OCI-LY3 (cell line): Measurements from ENCODE around the gene KIF5C.
A peak's percentile ranks its signal among the peaks of the same experiment; 100 is the strongest.

ENCODE experiments used
- H2AFZ ChIP-seq: fragments of 200-600, 300-600 bp; shearing (Covaris generic); 2 replicates; pipeline ENCODE4 v1.6.0; 2014; ENCODE audit warnings: antibody characterized with exemption, low read depth, low read length
- H3K27ac ChIP-seq: fragments of 200-600, 300-600 bp; sonication (generic); 2 replicates; pipeline ENCODE4 v1.5.1; 2014; ENCODE audit warnings: mild to moderate bottlenecking, low read length, moderate library complexity, mixed read lengths
- H3K27me3 ChIP-seq: fragments of 200-600, 300-600 bp; sonication (generic); 2 replicates; pipeline ENCODE4 v1.6.1; 2014; ENCODE audit warnings: low read depth, low read length, mixed read lengths
- H3K36me3 ChIP-seq: fragments of 200-600, 300-600 bp; sonication (generic); replicated peaks from 2 replicates; pipeline ENCODE3; 2014; ENCODE audit warnings: low read depth, low read length, mixed read lengths
- H3K4me1 ChIP-seq: fragments of 300-600, 200-600 bp; sonication (generic); 2 replicates; pipeline ENCODE4 v1.6.1; 2014; ENCODE audit warnings: low read length, mixed read lengths
- H3K4me2 ChIP-seq: fragments of 200-600, 300-600 bp; sonication (generic); 2 replicates; pipeline ENCODE4 v1.6.1; 2014; ENCODE audit warnings: low read length, mixed read lengths
- H3K4me3 ChIP-seq: fragments of 300-600, 200-600 bp; sonication (generic); 2 replicates; pipeline ENCODE4 v1.5.1; 2014; ENCODE audit warnings: antibody characterized with exemption, mild to moderate bottlenecking, low read length, moderate library complexity
- H3K79me2 ChIP-seq: fragments of 300-600, 200-600 bp; shearing (Covaris generic); 2 replicates; pipeline ENCODE4 v1.6.1; 2014; ENCODE audit warnings: mild to moderate bottlenecking, low read length, mixed read lengths
- H3K9ac ChIP-seq: fragments of 300-600, 200-600 bp; shearing (Covaris generic); 2 replicates; pipeline ENCODE4 v1.6.0; 2014; ENCODE audit warnings: mild to moderate bottlenecking, low read length, moderate library complexity
- H3K9me3 ChIP-seq: fragments of 200-600, 300-600 bp; shearing (Covaris generic); 2 replicates; pipeline ENCODE4 v1.6.1; 2014; ENCODE audit warnings: low read length, mixed read lengths; ENCODE audit not compliant: insufficient read depth
- H4K20me1 ChIP-seq: fragments of 200-600, 300-600 bp; sonication (generic); 2 replicates; pipeline ENCODE4 v1.6.1; 2016; ENCODE audit warnings: low read length, mixed read lengths; ENCODE audit not compliant: insufficient read depth
- CTCF ChIP-seq: fragments of 200-600, 300-600 bp; sonication (generic); IDR thresholded peaks from 2 replicates; pipeline ENCODE4 v1.5.1; 2014; ENCODE audit warnings: antibody characterized with exemption, low read length, low read depth
- EZH2phosphoT487 ChIP-seq: fragments of 200-600 bp; shearing (Covaris generic); IDR thresholded peaks from 2 replicates; pipeline ENCODE4 v1.6.1; 2018; ENCODE audit warnings: antibody characterized with exemption, mixed run types, low read depth

Gene KIF5C

DNA sequence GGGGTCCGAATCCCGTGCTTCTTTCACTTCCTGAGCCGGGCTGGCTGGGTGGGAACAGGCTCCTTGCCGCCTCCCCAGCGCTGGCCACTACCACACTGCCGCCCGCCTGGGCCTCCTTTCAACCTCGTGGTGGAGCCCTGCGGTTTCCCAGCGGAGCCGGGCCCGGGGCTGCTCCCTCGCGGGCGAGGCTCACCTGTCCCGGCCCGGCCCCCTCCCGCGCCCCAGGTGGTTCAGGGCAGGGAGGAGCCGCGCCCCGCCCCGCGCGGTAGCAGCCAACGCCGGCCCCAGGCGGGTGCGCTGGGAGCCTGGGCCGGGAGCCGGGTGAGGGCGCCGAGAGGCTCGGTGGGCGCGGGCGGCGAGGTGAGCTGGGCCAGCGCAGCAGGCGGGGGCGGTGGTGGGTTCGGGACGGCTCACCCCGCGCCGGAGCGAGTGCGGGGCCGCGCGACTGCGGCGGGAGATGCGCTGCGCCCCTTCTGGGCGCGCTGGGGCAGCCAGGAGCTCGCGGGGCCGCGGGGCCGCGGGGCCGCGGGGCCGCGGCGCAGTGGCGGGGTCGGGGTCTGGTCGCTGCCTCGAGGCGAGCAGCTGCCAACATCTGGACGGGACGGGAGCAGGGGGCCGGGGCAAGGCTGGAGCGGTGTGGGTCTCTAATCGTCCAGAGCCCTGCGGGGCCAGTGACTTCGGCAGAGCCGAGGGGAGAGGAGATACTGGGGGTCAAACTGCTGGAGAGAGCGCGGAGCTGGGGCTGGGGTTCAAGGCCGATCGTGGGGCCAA lies 163.6 kb downstream of the KIF5C start, which contains the start of gene LYPD6B:
Gene LYPD6B (plus strand): TSS at position 258 of the 771 bp plus-strand sequence. CDS start 92,250 bp downstream, outside the sequence.
- H2AFZ ChIP-seq, result no peak within 1 kb of the TSS
- no peak within 1 kb of the TSS for H3K4me2 ChIP-seq
- H3K27ac ChIP-seq, result no peak within 1 kb of the TSS

GRCh38 chr2:149039213-149039724 lies 164.2 kb downstream of the KIF5C start:
- Histone ChIP-seq H3K27me3 (peaks cover 10% of the 10 kb centered on the region; the same call in 1 of the 2 replicates), H3K4me3 (no peak overlapping the region), H3K9ac (no peak overlapping the region), H3K4me2 (no peak overlapping the region), H4K20me1 (no peaks in the 10 kb centered on the region), H3K9me3 (no peaks in the 10 kb centered on the region), H3K27ac (no peak overlapping the region), H3K79me2 (no peaks in the 10 kb centered on the region), H2AFZ (no peak overlapping the region), H3K36me3 (no peaks in the 10 kb centered on the region), H3K4me1 (no peaks in the 10 kb centered on the region)
- TF ChIP-seq EZH2phosphoT487 (no peak), CTCF (no peak)

More for the DNA sequence above, 163.6 kb downstream of the KIF5C start, which contains the start of gene LYPD6B:
- H3K27me3 ChIP-seq, result peaks cover 10% of the 10 kb centered on the region; the same call in 1 of the 2 replicates
- no peak within 1 kb of the TSS for H3K4me3 ChIP-seq
- H3K79me2 ChIP-seq, result no peaks in the 10 kb centered on the region
- TF ChIP-seq EZH2phosphoT487 (no peak), CTCF (no peak)
- no peak within 1 kb of the TSS for H3K9ac ChIP-seq
- H3K36me3 ChIP-seq, result no peaks in the 10 kb centered on the region
- no peaks in the 10 kb centered on the region for H3K4me1 ChIP-seq
- H3K9me3 ChIP-seq, result no peaks in the 10 kb centered on the region
- no peaks in the 10 kb centered on the region for H4K20me1 ChIP-seq

DNA sequence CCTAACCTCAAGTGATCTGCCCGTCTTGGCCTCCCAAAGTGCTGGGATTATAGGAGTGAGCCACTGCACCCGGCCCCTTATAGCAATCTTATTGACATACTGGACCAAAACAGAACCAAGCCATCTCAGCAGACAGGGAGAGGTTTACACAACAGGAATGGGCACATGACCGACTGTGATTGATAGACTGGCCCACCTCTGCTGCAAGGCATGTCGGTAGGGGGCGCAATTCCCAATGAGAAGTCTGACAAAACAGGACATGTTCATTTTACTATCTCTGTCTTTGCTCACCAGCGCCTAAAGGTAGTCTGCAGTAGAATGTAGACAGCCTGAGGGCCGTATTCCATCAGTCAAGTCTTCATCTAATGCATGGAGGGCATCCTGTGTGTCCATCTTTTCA lies 165.4 kb downstream of the KIF5C start:
- H3K27ac ChIP-seq, result no peak overlapping the region
- H3K36me3 ChIP-seq, result no peaks in the 10 kb centered on the region
- H3K79me2 ChIP-seq, result no peaks in the 10 kb centered on the region
- H3K27me3 ChIP-seq, result peaks cover 10% of the 10 kb centered on the region; the same call in 1 of the 2 replicates
- no peaks in the 10 kb centered on the region for H3K9me3 ChIP-seq
- H3K4me3 ChIP-seq, result no peak overlapping the region
- peak; percentile 66 for TF ChIP-seq CTCF
- TF ChIP-seq EZH2phosphoT487, result no peak
- no peak overlapping the region for H3K4me2 ChIP-seq
- H2AFZ ChIP-seq, result no peak overlapping the region
- no peak overlapping the region for H3K9ac ChIP-seq
- no peaks in the 10 kb centered on the region for H3K4me1 ChIP-seq
- no peaks in the 10 kb centered on the region for H4K20me1 ChIP-seq

- no peaks in the 10 kb centered on the region for H3K9me3 ChIP-seq
- H3K79me2 ChIP-seq, result no peaks in the 10 kb centered on the region
- no peak overlapping the region for H3K4me3 ChIP-seq
- peaks cover 10% of the 10 kb centered on the region; the same call in 1 of the 2 replicates for H3K27me3 ChIP-seq
- H2AFZ ChIP-seq, result no peak overlapping the region
- H3K27ac ChIP-seq, result no peak overlapping the region
- TF ChIP-seq CTCF (no peak), EZH2phosphoT487 (no peak)
- no peaks in the 10 kb centered on the region for H3K4me1 ChIP-seq
- no peak overlapping the region for H3K4me2 ChIP-seq
- H3K9ac ChIP-seq, result no peak overlapping the region
- no peaks in the 10 kb centered on the region for H3K36me3 ChIP-seq
- no peaks in the 10 kb centered on the region for H4K20me1 ChIP-seq
Measured at GRCh38 chr2:149041482-149041881, 166.5 kb downstream of the KIF5C start.
